Measurements from ENCODE around the gene ODAPH.
"Not testable (repeated sequence)": the region's sequence is repeated elsewhere in the genome, so short reads cannot be mapped to it uniquely, and the experiment has no call there.

The ODAPH gene

DNA sequence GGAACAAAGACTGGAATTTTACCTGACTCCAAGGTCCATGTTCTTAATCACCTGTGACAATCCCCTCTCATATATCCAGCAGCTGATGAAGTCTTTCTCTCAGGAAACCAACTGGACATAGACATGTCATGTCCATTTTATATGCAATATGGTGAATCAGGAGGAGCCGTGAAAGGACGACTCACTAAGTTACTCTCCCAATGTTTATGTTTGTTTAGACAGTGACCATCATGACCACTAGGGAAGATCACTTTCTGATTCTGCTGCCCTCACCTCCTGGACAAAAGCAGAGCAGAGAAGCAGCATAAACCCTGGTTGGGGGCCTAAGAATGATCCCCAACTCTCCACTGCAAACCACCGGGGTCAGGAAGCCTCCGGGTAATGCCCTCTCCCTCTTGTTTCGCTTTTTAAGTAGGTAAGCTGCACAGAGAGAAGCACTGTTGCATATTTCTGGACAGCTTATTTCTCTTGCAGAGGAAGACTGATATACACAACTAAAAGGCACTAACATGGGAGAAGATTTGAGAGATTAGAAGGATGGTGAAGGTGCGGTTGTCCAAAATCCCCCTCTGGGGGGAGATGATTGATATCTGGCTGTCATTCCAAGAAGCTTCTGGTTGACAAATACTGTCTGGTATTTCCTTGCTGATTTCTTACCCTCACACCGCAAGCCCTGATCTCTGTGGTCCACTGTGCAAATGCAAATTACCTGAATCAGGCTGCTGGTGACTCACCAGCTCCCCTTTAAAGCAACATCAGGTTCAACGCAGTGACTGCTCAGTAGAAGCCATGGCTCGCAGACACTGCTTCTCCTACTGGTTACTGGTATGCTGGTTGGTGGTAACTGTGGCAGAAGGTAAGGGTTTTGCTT is at the start of gene ODAPH:
Gene ODAPH, plus strand, starts transcription at position 773 of the 871 bp plus-strand sequence. Its CDS starts 17 bp downstream, at position 790.
- no peak for DNase-seq

DNA sequence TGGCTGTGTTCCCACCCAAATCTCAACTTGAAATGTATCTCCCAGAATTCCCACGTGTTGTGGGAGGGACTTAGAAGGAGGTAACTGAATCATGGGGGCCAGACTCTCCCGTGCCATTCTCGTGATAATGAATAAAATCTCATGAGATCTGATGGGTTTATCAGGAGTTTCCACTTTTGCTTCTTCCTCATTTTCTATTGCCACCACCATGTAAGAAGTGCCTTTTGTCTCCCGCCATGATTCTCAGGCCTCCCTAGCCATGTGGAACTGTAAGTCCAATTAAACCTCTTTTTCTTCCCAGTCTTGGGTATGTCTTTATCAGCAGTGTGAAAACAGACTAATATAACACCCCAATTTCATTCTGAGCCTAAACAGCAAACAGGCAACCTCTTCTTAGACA is 46.3 kb upstream of the ODAPH start:
- DNase-seq = not testable (repeated sequence)

- no peak for DNase-seq
Observed at GRCh38 chr4:75511841-75512240, 44.0 kb upstream of the ODAPH start.

DNA sequence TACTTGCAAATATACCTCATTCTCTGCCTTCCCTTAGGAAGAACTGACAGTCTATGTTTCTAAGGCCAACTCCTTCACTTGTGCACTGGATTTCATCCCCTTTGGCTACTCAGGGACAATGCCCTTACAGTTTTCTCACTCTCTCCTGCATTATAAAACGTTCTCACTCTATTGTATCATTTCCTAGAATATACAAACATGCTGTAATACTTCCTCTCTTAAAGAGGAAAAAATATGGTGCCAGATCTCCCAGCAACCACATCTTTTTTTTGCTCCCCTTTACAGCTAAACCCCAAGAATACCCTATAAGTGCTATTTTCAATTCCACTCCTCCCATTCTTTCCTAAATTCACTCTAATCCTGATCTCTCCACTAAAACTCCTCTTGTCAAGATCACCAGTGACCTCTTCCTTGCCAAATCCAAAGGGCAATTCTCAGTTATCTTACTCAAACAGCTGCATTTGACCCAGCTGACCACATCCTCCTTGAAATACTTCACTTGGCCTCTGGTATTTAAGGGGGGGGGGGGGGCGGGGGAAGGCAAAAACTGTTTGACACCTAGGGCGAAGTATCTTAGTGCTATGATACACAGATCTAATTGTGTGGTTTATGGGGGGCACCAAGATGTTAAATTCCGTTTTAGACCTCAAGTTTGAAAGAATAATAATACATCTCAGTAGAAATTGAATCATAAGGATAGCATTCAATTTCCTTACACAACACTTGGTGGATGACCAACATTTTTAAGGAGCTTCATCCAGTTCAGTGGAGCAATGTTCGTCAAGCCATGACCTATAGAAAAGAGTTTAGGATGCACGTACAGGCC is 43.3 kb upstream of the ODAPH start:
- DNase-seq = no peak

DNA sequence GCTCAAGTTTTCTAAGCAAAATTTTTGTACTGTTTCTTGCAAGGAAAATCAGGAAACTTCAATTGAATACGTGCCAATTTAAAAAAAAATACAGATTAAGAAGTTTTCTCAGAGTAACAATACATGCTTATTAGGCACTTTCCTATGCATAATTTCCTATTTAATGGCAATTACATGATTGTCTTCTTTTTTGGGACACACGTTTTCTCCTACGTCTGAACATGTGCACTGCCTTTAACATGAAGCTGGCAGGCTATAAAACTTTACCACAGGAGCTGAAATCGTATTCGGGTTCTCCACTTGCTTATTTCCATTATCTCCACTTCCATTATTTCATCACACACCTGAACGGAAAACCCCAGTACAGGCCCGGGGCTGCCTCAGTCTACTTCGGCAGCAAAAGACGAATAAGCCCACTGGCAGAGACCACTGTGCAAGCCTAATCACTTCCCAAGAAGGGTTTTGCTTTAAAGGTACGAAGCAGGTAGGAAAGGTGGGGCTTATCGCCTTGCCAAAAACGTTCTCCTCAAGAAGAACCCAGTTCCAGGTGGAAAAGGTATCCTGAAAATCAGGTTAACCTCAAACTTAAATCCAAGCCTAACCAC is 42.2 kb upstream of the ODAPH start:
- DNase-seq = peak in 5 of 56 donors; percentile 26 to 55 (median 32)

GRCh38 chr4:75514131-75514948 is 41.5 kb upstream of the ODAPH start, which contains the start of the genes RCHY1 and THAP6:
TSS of gene RCHY1 (minus strand) at chr4:75514403. CDS start at chr4:75514286, 117 bp downstream.
TSS of gene THAP6 (plus strand) at chr4:75514473. CDS start at chr4:75515453, 980 bp downstream.
- DNase-seq = peak; percentile 69 to 98 (median 93)

DNA sequence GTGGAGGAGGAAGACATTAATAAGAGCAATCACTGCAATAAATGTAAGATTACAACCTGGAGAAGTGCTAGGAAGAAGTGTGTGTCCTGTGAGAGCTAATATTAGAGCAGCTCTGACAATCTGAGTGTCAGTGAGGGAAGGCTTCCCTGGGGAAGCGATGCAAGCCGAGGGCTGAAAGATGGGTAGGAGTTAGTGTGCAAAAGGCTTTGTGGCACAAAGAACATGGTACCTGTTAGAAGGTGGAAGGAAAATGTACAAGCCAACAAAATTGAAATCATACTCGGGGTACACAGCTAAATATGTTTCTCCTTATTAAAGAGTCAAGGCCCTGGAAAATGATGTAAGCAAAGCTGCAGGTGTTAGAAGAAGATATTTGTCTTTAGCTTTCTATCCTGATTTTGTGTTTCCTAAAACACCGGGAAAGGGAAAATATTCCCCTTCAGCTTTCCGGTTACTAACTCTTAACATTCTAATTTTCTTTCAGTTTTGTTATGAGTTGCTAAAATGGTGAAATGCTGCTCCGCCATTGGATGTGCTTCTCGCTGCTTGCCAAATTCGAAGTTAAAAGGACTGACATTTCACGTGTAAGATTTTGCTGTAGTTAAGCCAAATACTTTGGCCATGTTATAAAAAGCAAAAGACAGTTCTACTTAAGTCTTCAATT is 40.8 kb upstream of the ODAPH start:
- peak in 7 of 56 donors; percentile 11 to 64 (median 41) for DNase-seq

- no peak for DNase-seq
Observed at GRCh38 chr4:75516144-75516543, 39.7 kb upstream of the ODAPH start.

- DNase-seq = not testable (repeated sequence)
Observed at GRCh38 chr4:75519452-75519851, 36.4 kb upstream of the ODAPH start.

- DNase-seq = no peak
Observed at GRCh38 chr4:75525086-75525485, 30.8 kb upstream of the ODAPH start.

- no peak for DNase-seq
Observed at GRCh38 chr4:75525910-75526309, 30.0 kb upstream of the ODAPH start.

DNA sequence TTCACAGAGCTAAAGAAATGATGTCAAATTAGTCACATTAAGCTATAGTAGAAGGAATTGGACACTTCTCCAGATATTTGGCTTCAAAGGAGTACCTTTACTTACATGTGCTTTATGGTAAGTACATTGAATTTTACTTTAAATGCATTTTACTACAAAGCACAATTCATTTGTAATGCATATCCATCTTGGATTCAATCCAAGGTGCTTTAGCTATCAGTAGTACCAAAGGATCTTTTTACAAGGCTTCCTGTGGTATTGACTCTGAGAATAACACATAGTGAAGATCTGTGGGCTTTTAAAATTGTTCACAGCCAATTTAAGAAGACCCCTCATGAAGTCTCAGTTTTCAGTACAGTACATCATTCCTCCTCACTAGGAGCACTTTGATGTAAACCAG is 28.4 kb upstream of the ODAPH start:
- no peak for DNase-seq

GRCh38 chr4:75530556-75531322 is 25.1 kb upstream of the ODAPH start:
- DNase-seq = no peak

DNA sequence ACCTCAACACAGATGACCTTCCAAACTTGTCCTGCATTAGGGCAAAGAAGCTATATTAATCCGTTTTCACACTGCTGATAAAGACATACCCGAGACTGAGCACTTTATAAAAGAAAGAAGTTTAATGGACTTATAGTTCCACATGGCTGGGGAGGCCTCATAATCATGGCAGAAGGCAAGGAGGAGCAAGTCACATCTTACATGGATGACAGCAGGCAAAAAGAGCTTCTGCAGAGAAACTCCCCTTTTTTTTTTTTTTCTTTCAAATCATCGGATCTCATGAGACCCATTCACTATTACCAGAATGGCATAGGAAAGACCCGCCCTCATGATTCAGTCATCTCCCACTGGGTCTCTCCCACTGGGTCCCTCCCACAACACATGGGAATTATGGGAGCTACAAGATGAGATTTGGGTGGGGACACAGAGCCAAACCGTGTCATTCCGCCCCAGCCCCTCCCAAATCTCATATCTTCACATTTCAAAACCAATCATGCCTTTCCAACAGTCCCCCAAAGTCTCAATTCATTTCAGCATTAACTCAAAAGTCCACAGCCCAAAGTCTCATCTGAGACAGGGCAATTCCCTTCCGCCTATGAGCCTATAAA is 24.2 kb upstream of the ODAPH start:
- not testable (repeated sequence) for DNase-seq

GRCh38 chr4:75533339-75533887 is 22.5 kb upstream of the ODAPH start:
- DNase-seq = not testable (repeated sequence)

GRCh38 chr4:75533926-75534325 is 21.9 kb upstream of the ODAPH start:
- DNase-seq = not testable (repeated sequence)

- DNase-seq = not testable (repeated sequence)
Observed at GRCh38 chr4:75537308-75537707, 18.6 kb upstream of the ODAPH start.

DNA sequence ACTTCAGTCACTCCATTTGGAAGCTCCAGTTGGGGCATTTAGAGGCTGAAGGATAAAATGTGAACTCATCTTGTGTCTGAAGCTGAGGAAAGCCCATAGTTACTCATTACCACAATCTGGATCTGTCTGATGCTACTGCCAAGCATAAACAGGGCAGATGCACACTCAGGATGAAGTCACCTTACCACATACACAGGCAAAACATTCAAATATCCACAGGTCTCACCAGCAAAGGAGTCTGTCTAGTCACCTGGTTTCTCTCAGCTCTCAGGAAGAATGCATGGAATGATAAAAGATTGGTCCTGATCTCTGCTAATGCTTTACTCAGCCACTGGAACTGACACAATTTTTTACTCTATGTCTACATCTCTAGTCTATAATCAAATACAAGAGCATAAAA is 13.0 kb upstream of the ODAPH start:
- DNase-seq = no peak
